Erythroblast (primary cell): ENCODE measurements around the gene QSOX1.
"Not testable (repeated sequence)": the region's sequence is repeated elsewhere in the genome, so short reads cannot be mapped to it uniquely, and the experiment has no call there.

Experiments used
- GATA1 ChIP-seq: IDR thresholded peaks from 2 replicates; pipeline ENCODE4 v1.6.1; 2011; ENCODE audit warnings: low read depth, mild to moderate bottlenecking, control low read depth, low read length, moderate library complexity
- POLR2A ChIP-seq: IDR thresholded peaks from 2 replicates; pipeline ENCODE4 v1.6.1; 2011; ENCODE audit warnings: mild to moderate bottlenecking, low read length

DNA sequence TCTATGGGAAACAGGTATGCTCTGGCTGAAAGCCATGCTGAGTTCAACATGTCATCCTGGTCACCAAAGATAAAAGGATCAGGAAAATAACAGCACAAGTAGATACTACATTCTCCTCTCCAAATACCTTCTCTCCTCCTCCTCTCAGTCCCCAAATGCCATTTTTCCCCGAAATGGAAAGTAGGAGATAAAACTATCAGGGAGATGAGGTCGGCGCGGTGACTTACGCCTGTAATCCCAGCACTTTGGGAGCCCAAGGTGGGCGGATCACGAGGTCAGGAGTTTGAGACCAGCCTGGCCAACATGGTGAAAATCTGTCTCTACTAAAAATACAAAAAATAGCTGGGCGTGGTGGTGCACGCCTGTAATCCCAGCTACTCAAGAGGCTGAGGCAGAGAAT is 21.0 kb upstream of the QSOX1 start:
- TF ChIP-seq POLR2A, GATA1: not testable (repeated sequence)
